SK-N-MC (cell line): ENCODE data around the gene KLHDC9.

Experiments used
- EZH2 ChIP-seq: fragments of 200-600 bp; sonication (generic); IDR thresholded peaks from one replicate; pipeline ENCODE4 v1.6.1; 2017; ENCODE audit warnings: antibody characterized with exemption
- FOXP2 ChIP-seq: optimal IDR thresholded peaks from 2 replicates; pipeline ENCODE3; 2011; ENCODE audit warnings: mild to moderate bottlenecking, moderate library complexity; ENCODE audit not compliant: insufficient read depth; ENCODE audit errors: extremely low read length, control extremely low read depth
- POLR2AphosphoS5 ChIP-seq: IDR thresholded peaks from 2 replicates; pipeline ENCODE4 v1.6.1; 2012; ENCODE audit warnings: mild to moderate bottlenecking, low read depth, low read length, borderline replicate concordance

DNA sequence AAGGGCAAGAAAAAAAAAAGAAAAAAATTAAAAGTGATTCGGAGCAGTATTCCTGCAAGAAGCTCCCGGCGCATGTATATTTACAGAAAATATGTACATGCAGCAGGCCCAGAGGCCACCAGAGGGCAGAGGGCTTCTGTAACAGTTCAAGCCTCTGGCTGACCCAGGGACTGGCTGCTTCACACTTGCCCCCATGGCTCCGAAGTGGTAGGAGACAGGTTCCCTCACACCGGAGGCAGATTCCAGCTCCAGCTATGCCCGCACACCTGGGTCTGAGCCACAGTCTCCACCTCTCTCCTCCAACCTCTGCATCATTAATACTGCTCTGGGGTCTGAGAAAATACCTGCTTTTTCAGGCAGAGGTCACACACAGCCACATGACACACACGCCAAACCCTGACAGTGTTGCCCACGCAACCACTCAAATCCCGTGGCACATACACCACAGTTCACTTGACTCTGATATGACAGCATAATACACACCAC lies 26.2 kb upstream of the KLHDC9 start:
- no peak for TF ChIP-seq POLR2AphosphoS5
- no peak for TF ChIP-seq EZH2
- no peak for TF ChIP-seq FOXP2
